Loucy (cell line): Measurements from ENCODE around the gene OLFM4.
"Not testable (repeated sequence)": the region's sequence is repeated elsewhere in the genome, so short reads cannot be mapped to it uniquely, and the experiment has no call there.

Experiments used
- H2AFZ ChIP-seq: fragments of 200-600 bp; sonication (generic); 2 replicates; pipeline ENCODE4 v1.6.0; 2016; ENCODE audit warnings: antibody characterized with exemption, mild to moderate bottlenecking, low read length, moderate library complexity
- H3F3A ChIP-seq: fragments of 200-600 bp; 2 replicates; pipeline ENCODE4 v1.6.0; 2016; ENCODE audit warnings: antibody characterized with exemption, low read depth, mild to moderate bottlenecking
- H3K27me3 ChIP-seq: fragments of 200-600 bp; sonication (generic); 2 replicates; pipeline ENCODE4 v1.6.1; 2014; ENCODE audit warnings: low read length, mild to moderate bottlenecking; ENCODE audit not compliant: insufficient read depth, poor library complexity, severe bottlenecking
- H3K36me3 ChIP-seq: fragments of 200-600 bp; sonication (generic); 2 replicates; pipeline ENCODE4 v1.6.1; 2016; ENCODE audit warnings: low read length; ENCODE audit not compliant: insufficient read depth
- H3K4me1 ChIP-seq: fragments of 200-600 bp; sonication (generic); 2 replicates; pipeline ENCODE4 v1.5.1; 2014; ENCODE audit warnings: low read length, mild to moderate bottlenecking; ENCODE audit not compliant: insufficient read depth, poor library complexity, severe bottlenecking
- H3K4me2 ChIP-seq: fragments of 200-600 bp; sonication (generic); 2 replicates; pipeline ENCODE4 v1.6.0; 2014; ENCODE audit warnings: antibody characterized with exemption, low read length, low read depth, mild to moderate bottlenecking; ENCODE audit not compliant: poor library complexity, severe bottlenecking
- H3K4me3 ChIP-seq: fragments of 200-600 bp; sonication (generic); 2 replicates; pipeline ENCODE4 v1.5.1; 2014; ENCODE audit warnings: low read length, mild to moderate bottlenecking, mixed read lengths; ENCODE audit not compliant: poor library complexity, severe bottlenecking
- H3K79me2 ChIP-seq: fragments of 200-600 bp; sonication (generic); 2 replicates; pipeline ENCODE4 v1.6.1; 2014; ENCODE audit warnings: low read length; ENCODE audit not compliant: insufficient read depth
- H3K9ac ChIP-seq: fragments of 200-600 bp; sonication (generic); 2 replicates; pipeline ENCODE4 v1.6.0; 2014; ENCODE audit warnings: mild to moderate bottlenecking, low read depth, low read length, moderate library complexity; ENCODE audit not compliant: poor library complexity, severe bottlenecking
- H3K9me2 ChIP-seq: fragments of 200-600 bp; sonication (generic); replicated peaks from 2 replicates; pipeline ENCODE4 v1.6.1; 2016; ENCODE audit warnings: low read depth, low read length, mixed read lengths
- H3K9me3 ChIP-seq: fragments of 200-600 bp; sonication (generic); 2 replicates; pipeline ENCODE4 v1.6.1; 2014; ENCODE audit warnings: mild to moderate bottlenecking, antibody characterized with exemption, low read length, low read depth; ENCODE audit not compliant: insufficient read depth
- H4K20me1 ChIP-seq: fragments of 200-600 bp; sonication (generic); 2 replicates; pipeline ENCODE4 v1.6.0; 2014; ENCODE audit warnings: antibody characterized with exemption, low read length, mild to moderate bottlenecking; ENCODE audit not compliant: insufficient read depth, poor library complexity, severe bottlenecking
- CTCF ChIP-seq: fragments of 200-600 bp; sonication (generic); conservative IDR thresholded peaks from 2 replicates; pipeline ENCODE4 v1.5.1; 2014; ENCODE audit warnings: mild to moderate bottlenecking, antibody characterized with exemption, low read length
- EZH2phosphoT487 ChIP-seq: fragments of 200-600 bp; IDR thresholded peaks from 2 replicates; pipeline ENCODE4 v1.6.1; 2018; ENCODE audit warnings: antibody characterized with exemption, mild to moderate bottlenecking, moderate library complexity, borderline replicate concordance

The OLFM4 gene

GRCh38 chr13:53013113-53013512 is 15.5 kb upstream of the OLFM4 start:
- H3K4me2 ChIP-seq, result no peak overlapping the region
- H3K79me2 ChIP-seq, result no peaks in the 10 kb centered on the region
- no peaks in the 10 kb centered on the region for H4K20me1 ChIP-seq
- no peaks in the 10 kb centered on the region for H3K4me1 ChIP-seq
- no peaks in the 10 kb centered on the region for H3F3A ChIP-seq
- H3K9me2 ChIP-seq, result no peaks in the 10 kb centered on the region
- no peak overlapping the region for H3K4me3 ChIP-seq
- H3K9ac ChIP-seq, result no peak overlapping the region
- H3K36me3 ChIP-seq, result no peaks in the 10 kb centered on the region
- H3K27me3 ChIP-seq, result no peaks in the 10 kb centered on the region
- no peaks in the 10 kb centered on the region for H3K9me3 ChIP-seq
- H2AFZ ChIP-seq, result no peak overlapping the region
- TF ChIP-seq EZH2phosphoT487 (no peak), CTCF (no peak)

- not testable (repeated sequence) for H2AFZ ChIP-seq, H3K4me3 ChIP-seq, H3K79me2 ChIP-seq, H3K9ac ChIP-seq, H3K27me3 ChIP-seq, H3K9me2 ChIP-seq, H4K20me1 ChIP-seq, H3K4me1 ChIP-seq, H3F3A ChIP-seq, H3K9me3 ChIP-seq, H3K36me3 ChIP-seq, H3K4me2 ChIP-seq
Observed at GRCh38 chr13:53014018-53014417, 14.6 kb upstream of the OLFM4 start.

- H3K9me2 ChIP-seq, result no peaks in the 10 kb centered on the region
- no peak for TF ChIP-seq CTCF
- no peak for TF ChIP-seq EZH2phosphoT487
Observed at GRCh38 chr13:53014495-53015443, 13.8 kb upstream of the OLFM4 start.

GRCh38 chr13:53015971-53016370 is 12.6 kb upstream of the OLFM4 start:
- Histone ChIP-seq H3K36me3 (no peaks in the 10 kb centered on the region), H3K9me2 (no peaks in the 10 kb centered on the region), H3F3A (no peaks in the 10 kb centered on the region), H3K9ac (no peak overlapping the region), H3K79me2 (no peaks in the 10 kb centered on the region), H2AFZ (no peak overlapping the region), H3K4me1 (no peaks in the 10 kb centered on the region), H3K4me3 (no peak overlapping the region), H3K27me3 (no peaks in the 10 kb centered on the region), H4K20me1 (no peaks in the 10 kb centered on the region), H3K4me2 (no peak overlapping the region), H3K9me3 (no peaks in the 10 kb centered on the region)
- TF ChIP-seq EZH2phosphoT487 (no peak), CTCF (no peak)

More at GRCh38 chr13:53014495-53015443, 13.8 kb upstream of the OLFM4 start:
- no peaks in the 10 kb centered on the region for H3K79me2 ChIP-seq
- no peak overlapping the region for H3K4me2 ChIP-seq
- no peaks in the 10 kb centered on the region for H3F3A ChIP-seq
- no peaks in the 10 kb centered on the region for H3K4me1 ChIP-seq
- no peak overlapping the region for H2AFZ ChIP-seq
- no peak overlapping the region for H3K4me3 ChIP-seq
- H3K27me3 ChIP-seq, result no peaks in the 10 kb centered on the region
- no peak overlapping the region for H3K9ac ChIP-seq
- no peaks in the 10 kb centered on the region for H3K36me3 ChIP-seq
- no peaks in the 10 kb centered on the region for H3K9me3 ChIP-seq
- H4K20me1 ChIP-seq, result no peaks in the 10 kb centered on the region
